ENCODE results near the gene FRAT2. TPM values are rescaled to one million over a fixed set of nuclear protein-coding genes. Genes with fewer than 3 reads are reported as not detected.

FRAT2 gene
- polyA plus RNA-seq, 3 donors: 29.4 to 62.4 (median 37.9) TPM

- Histone ChIP-seq H4K20me1 (ENCODE audit: insufficient read depth, low read length) (peaks cover under 1% of the 10 kb centered on the region), H3K4me1 (ENCODE audit: control insufficient read depth in 1 of 2, insufficient read depth in 2 of 2, low read length in 2 of 2) (peaks cover 35 to 44% of the 10 kb centered on the region in 2 donors), H3K9me3 (replicated peaks in 1 of 2; ENCODE audit: control insufficient read depth in 1 of 2, insufficient read depth in 1 of 2, low read length in 2 of 2) (no peaks in the 10 kb centered on the region), H3K27ac (ENCODE audit: low read depth in 1 of 2, low read length in 2 of 2) (peak overlapping the region in 1 of 2 donors; percentile 74), H3K9ac (ENCODE audit: insufficient read depth, low read length, poor library complexity, severe bottlenecking) (peak overlapping the region; percentile 17), H2AFZ (ENCODE audit: insufficient read depth, low read depth, low read length, poor library complexity, severe bottlenecking) (no peak overlapping the region), H3K36me3 (replicated peaks in 1 of 2; ENCODE audit: control insufficient read depth in 1 of 2, insufficient read depth in 2 of 2, low read length in 2 of 2) (no peaks in the 10 kb centered on the region), H3K4me2 (replicated peaks; ENCODE audit: extremely low read depth, low read length, poor library complexity, severe bottlenecking) (peak overlapping the region; percentile 25), H3K4me3 (replicated peaks in 1 of 3; ENCODE audit: low read depth in 2 of 3, low read length in 3 of 3) (peak overlapping the region in 1 of 3 experiments; percentile 10), H3K79me2 (ENCODE audit: insufficient read depth, low read length) (peaks cover 9% of the 10 kb centered on the region), H3K27me3 (ENCODE audit: control insufficient read depth in 2 of 2, insufficient read depth in 2 of 2, low read length in 2 of 2) (no peaks in the 10 kb centered on the region)
- H3K4me3 Mint-ChIP-seq: no peak overlapping the region
- no CpG with 5 or more reads among the region's 4 CpGs for WGBS (ENCODE audit: insufficient coverage)
- peaks cover 0 to 6% (median 0%) of the 10 kb centered on the region in 7 donors for H3K9me3 Mint-ChIP-seq
- intact Hi-C loops (cut with micrococcal nuclease): loop anchor here in 1 of 2 donors (5.0 kb wide), 1 partner anchor 38 kb away; no protein-coding TSS in a partner anchor
- H3K36me3 Mint-ChIP-seq: peaks cover 0 to 1% of the 10 kb centered on the region in 2 donors
- DNase-seq: peak in 2 of 3 donors; percentile 54 to 68
- peak overlapping the region; percentile 75 to 93 (median 90) for H3K27ac Mint-ChIP-seq
- peaks cover 2 to 4% (median 2%) of the 10 kb centered on the region in 3 donors for H3K27me3 Mint-ChIP-seq (ENCODE audit: low read depth in 3 of 3)
- peaks cover 46% of the 10 kb centered on the region for H3K4me1 Mint-ChIP-seq
- no peak for TF ChIP-seq CTCF (IDR thresholded peaks at IDR 0.05)
Measured at GRCh38 chr10:97314671-97315070, 19.9 kb downstream of the FRAT2 start.

GRCh38 chr10:97312897-97313296 is 21.6 kb downstream of the FRAT2 start:
- WGBS (ENCODE audit: insufficient coverage): 100% methylated on average over 4 of the region's 6 CpGs
- H3K4me3 ChIP-seq (replicated peaks in 1 of 3; ENCODE audit: low read depth in 2 of 3, low read length in 3 of 3): no peak overlapping the region
- H3K27ac Mint-ChIP-seq: no peak overlapping the region
- peaks cover 55% of the 10 kb centered on the region for H3K4me1 Mint-ChIP-seq
- no peaks in the 10 kb centered on the region for H3K27me3 ChIP-seq (ENCODE audit: control insufficient read depth in 2 of 2, insufficient read depth in 2 of 2, low read length in 2 of 2)
- no peak overlapping the region for H2AFZ ChIP-seq (ENCODE audit: insufficient read depth, low read depth, low read length, poor library complexity, severe bottlenecking)
- no peak overlapping the region for H3K4me3 Mint-ChIP-seq
- no peak for DNase-seq
- H3K4me2 ChIP-seq (replicated peaks; ENCODE audit: extremely low read depth, low read length, poor library complexity, severe bottlenecking): no peak overlapping the region
- intact Hi-C loops (cut with micrococcal nuclease): no loop called here
- peaks cover 0 to 6% (median 0%) of the 10 kb centered on the region in 7 donors for H3K9me3 Mint-ChIP-seq
- H3K27me3 Mint-ChIP-seq (ENCODE audit: low read depth in 3 of 3): peaks cover 0 to 3% (median 2%) of the 10 kb centered on the region in 3 donors
- H4K20me1 ChIP-seq (ENCODE audit: insufficient read depth, low read length): no peaks in the 10 kb centered on the region
- H3K36me3 Mint-ChIP-seq: peaks cover 0 to 3% of the 10 kb centered on the region in 2 donors
- TF ChIP-seq CTCF (IDR thresholded peaks at IDR 0.05): no peak
- no peak overlapping the region for H3K27ac ChIP-seq (ENCODE audit: low read depth in 1 of 2, low read length in 2 of 2)
- H3K4me1 ChIP-seq (ENCODE audit: control insufficient read depth in 1 of 2, insufficient read depth in 2 of 2, low read length in 2 of 2): peaks cover 41 to 51% of the 10 kb centered on the region in 2 donors
- H3K9me3 ChIP-seq (replicated peaks in 1 of 2; ENCODE audit: control insufficient read depth in 1 of 2, insufficient read depth in 1 of 2, low read length in 2 of 2): no peaks in the 10 kb centered on the region
- H3K79me2 ChIP-seq (ENCODE audit: insufficient read depth, low read length): peaks cover 8% of the 10 kb centered on the region
- H3K9ac ChIP-seq (ENCODE audit: insufficient read depth, low read length, poor library complexity, severe bottlenecking): no peak overlapping the region
- no peaks in the 10 kb centered on the region for H3K36me3 ChIP-seq (replicated peaks in 1 of 2; ENCODE audit: control insufficient read depth in 1 of 2, insufficient read depth in 2 of 2, low read length in 2 of 2)
